Thyroid gland (tissue), 4 donors: Measurements from ENCODE around the gene RBM19.

Experiments
- CTCF ChIP-seq, 6 experiments: fragments of 200-600 bp in 3 of 6; fragments of 450-650 bp in 3 of 6; sonication (generic) in 3 of 6; IDR thresholded peaks; one replicate each; pipeline ENCODE4 v1.5.1; 2016 to 2019; ENCODE audit warnings: antibody characterized with exemption in 6 of 6, mild to moderate bottlenecking in 2 of 6, inconsistent platforms in 1 of 6, moderate library complexity in 1 of 6
- POLR2A ChIP-seq, 2 donors: fragments of 450-650 bp; IDR thresholded peaks; one replicate each; pipeline ENCODE4 v1.6.1; 2017; ENCODE audit warnings: antibody characterized with exemption in 2 of 2, mild to moderate bottlenecking in 2 of 2, moderate library complexity in 1 of 2

DNA sequence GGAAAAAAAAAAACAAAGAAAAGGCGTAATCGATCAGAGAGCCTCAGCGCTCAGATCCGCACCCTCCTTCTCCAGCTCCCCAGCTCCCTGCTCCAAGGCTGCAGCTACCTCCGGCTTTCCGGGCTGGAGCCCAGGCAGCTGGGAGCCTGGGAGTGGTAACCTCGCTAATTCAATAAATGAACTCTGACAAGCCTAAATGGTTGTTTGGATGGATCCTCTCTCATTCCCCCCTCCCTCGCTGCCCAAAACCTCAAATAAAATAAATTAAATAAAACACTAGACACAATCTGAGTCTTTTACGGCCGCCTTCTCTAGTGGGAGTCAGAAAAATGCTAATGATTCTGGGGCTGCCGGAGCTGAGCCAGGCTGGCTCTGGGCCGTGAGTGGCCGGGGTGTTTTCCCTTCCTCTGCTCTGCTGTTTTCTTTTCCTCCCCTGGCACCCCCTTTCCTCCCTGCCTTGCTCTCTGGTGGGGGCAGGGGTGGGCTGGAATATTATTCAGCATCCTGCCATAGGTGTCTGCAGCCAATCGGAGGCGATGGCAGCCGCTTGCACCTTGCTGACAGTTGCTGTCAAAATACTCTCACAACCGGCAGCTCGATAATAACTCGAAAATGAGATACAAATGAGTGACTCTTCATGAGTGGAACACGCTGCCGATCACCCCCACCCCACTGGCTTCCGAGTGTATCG is 76.1 kb downstream of the RBM19 start:
- TF ChIP-seq CTCF (IDR thresholded peaks at IDR 0.05) (no peak), POLR2A (IDR thresholded peaks at IDR 0.05) (no peak)
